HCT116 (cell line): ENCODE data around the gene UNC80. TPM values are rescaled to one million over a fixed set of nuclear protein-coding genes. Genes with fewer than 3 reads are reported as not detected.

ENCODE experiments used
- ATAC-seq: fragments of 200-7000 bp; cut with Tn5 transposase; 2 replicates; pipeline ENCODE4 v1.9.1; 2020; ENCODE audit warnings: mild to moderate bottlenecking, moderate library complexity
- BruUV-seq: library from RNA; stranded (reverse); fragments of 400-500 nt; replicated peaks from 2 replicates; lab custom pipeline; 2021; lab: Mats Ljungman, UMichigan
- CTCF ChIA-PET: fragments of 300-600 bp; sonication (Branson Sonifier 250); formaldehyde crosslinking; loops from one replicate; lab custom pipeline; 2021; ENCODE audit warnings: antibody characterized with exemption; lab: Charles Lee
- POLR2A ChIA-PET: fragments of 300-600, 350-600 bp; sonication (Branson Sonifier 250); formaldehyde crosslinking; loops from one replicate; lab custom pipeline; 2021; ENCODE audit warnings: antibody characterized with exemption; lab: Charles Lee
- RAD21 ChIA-PET, 2 experiments: fragments of 300-600 bp; sonication (Branson Sonifier 250); formaldehyde crosslinking; loops; one replicate each; lab custom pipeline; 2023; ENCODE audit warnings: low total read pairs in 2 of 2; ENCODE audit not compliant: uncharacterized antibody in 2 of 2, unreplicated experiment in 2 of 2, low non-redundant PET in 1 of 2; lab: Charles Lee
- DNase-seq: peaks from one replicate; pipeline ENCODE4 v3.0.0-alpha.2; 2010; ENCODE audit warnings: low read depth, low spot score
- H2AFZ ChIP-seq: fragments of 200-600 bp; shearing (Covaris generic), sonication (generic); 2 replicates; pipeline ENCODE4 v1.6.1; 2017; ENCODE audit warnings: low read depth, mixed run types, mixed read lengths, antibody characterized with exemption, low read length; ENCODE audit not compliant: poor library complexity, severe bottlenecking
- H3K27ac ChIP-seq: 2 replicates; pipeline ENCODE4 v1.5.1; 2012; ENCODE audit warnings: low read depth, low read length
- H3K27me3 ChIP-seq: fragments of 200-600 bp; sonication (generic); 2 replicates; pipeline ENCODE4 v1.6.1; 2016; ENCODE audit warnings: mixed run types, low read length, mixed read lengths; ENCODE audit not compliant: insufficient read depth
- H3K36me3 ChIP-seq, 2 experiments: fragments of 200-500 bp in 1 of 2; fragments of 200-600 bp in 1 of 2; sonication (Bioruptor generic) in 1 of 2; sonication (generic) in 1 of 2; 2 replicates each; pipeline versions ENCODE4 v1.5.1 to v1.6.1; 2014 to 2016; ENCODE audit warnings: low read length in 2 of 2, inconsistent platforms in 1 of 2, mixed read lengths in 1 of 2, mixed run types in 1 of 2; ENCODE audit not compliant: insufficient read depth in 2 of 2, control insufficient read depth in 1 of 2
- H3K4me1 ChIP-seq, 2 experiments: fragments of 200-600 bp in 1 of 2; sonication (generic) in 1 of 2; 2 replicates each; pipeline versions ENCODE4 v1.5.1 to v1.6.1; 2012 to 2017; ENCODE audit warnings: low read length in 2 of 2, inconsistent platforms in 1 of 2, mild to moderate bottlenecking in 1 of 2, mixed read lengths in 1 of 2, mixed run types in 1 of 2, moderate library complexity in 1 of 2; ENCODE audit not compliant: insufficient read depth in 2 of 2, control insufficient read depth in 1 of 2
- H3K4me2 ChIP-seq: fragments of 200-600 bp; sonication (generic); 2 replicates; pipeline ENCODE4 v1.6.1; 2017; ENCODE audit warnings: mixed run types, low read length, mixed read lengths
- H3K4me3 ChIP-seq, 2 experiments: fragments of 200-600 bp in 1 of 2; sonication (generic) in 1 of 2; replicated peaks in 1 of 2; 2 replicates each; pipeline ENCODE4 v1.5.1; 2011 to 2016; ENCODE audit warnings: low read length in 2 of 2, control low read depth in 1 of 2, low read depth in 1 of 2, mild to moderate bottlenecking in 1 of 2, mixed read lengths in 1 of 2, mixed run types in 1 of 2
- H3K79me2 ChIP-seq: fragments of 200-600 bp; sonication (generic); 2 replicates; pipeline ENCODE4 v1.6.1; 2017; ENCODE audit warnings: mild to moderate bottlenecking, mixed run types, low read length, moderate library complexity, mixed read lengths; ENCODE audit not compliant: insufficient read depth
- H3K9ac ChIP-seq: fragments of 200-600 bp; sonication (generic); 2 replicates; pipeline ENCODE4 v1.6.1; 2016; ENCODE audit warnings: low read length, mixed read lengths
- H3K9me2 ChIP-seq: fragments of 200-600 bp; sonication (generic), shearing (Covaris generic); 2 replicates; pipeline ENCODE4 v1.6.1; 2017; ENCODE audit warnings: mixed run types, mild to moderate bottlenecking, moderate library complexity; ENCODE audit not compliant: insufficient read depth
- H3K9me3 ChIP-seq, 2 experiments: fragments of 200-500 bp in 1 of 2; fragments of 200-600 bp in 1 of 2; sonication (Bioruptor generic) in 1 of 2; sonication (generic) in 1 of 2; 2 replicates each; pipeline ENCODE4 v1.6.1; 2014 to 2017; ENCODE audit warnings: low read length in 2 of 2, mixed read lengths in 2 of 2, inconsistent platforms in 1 of 2, low read depth in 1 of 2, mild to moderate bottlenecking in 1 of 2, mixed run types in 1 of 2, moderate library complexity in 1 of 2; ENCODE audit not compliant: control insufficient read depth in 1 of 2, insufficient read depth in 1 of 2
- H4K20me1 ChIP-seq: fragments of 200-600 bp; sonication (generic), shearing (Covaris generic); 2 replicates; pipeline ENCODE4 v1.6.1; 2017; ENCODE audit warnings: mixed run types, mild to moderate bottlenecking, moderate library complexity; ENCODE audit not compliant: insufficient read depth
- EZH2 ChIP-seq: fragments of 200-600 bp; sonication (generic); IDR thresholded peaks from 2 replicates; pipeline ENCODE4 v1.6.1; 2017; ENCODE audit warnings: antibody characterized with exemption, mixed run types
- FOSL1 ChIP-seq: IDR thresholded peaks from 2 replicates; pipeline ENCODE4 v1.6.1; 2012; ENCODE audit warnings: low read depth
- JUND ChIP-seq: IDR thresholded peaks from 2 replicates; pipeline ENCODE4 v1.6.1; 2012
- POLR2A ChIP-seq: IDR thresholded peaks from 2 replicates; pipeline ENCODE4 v1.7.0; 2011; ENCODE audit warnings: borderline replicate concordance; ENCODE audit not compliant: insufficient read depth, insufficient read length; ENCODE audit errors: extremely low read depth
- POLR2AphosphoS5 ChIP-seq: IDR thresholded peaks from 2 replicates; pipeline ENCODE4 v1.6.1; 2011; ENCODE audit warnings: mild to moderate bottlenecking, low read depth, low read length, moderate library complexity
- RAD21 ChIP-seq: IDR thresholded peaks from 2 replicates; pipeline ENCODE4 v1.6.1; 2012; ENCODE audit warnings: low read depth, mild to moderate bottlenecking
- SIN3A ChIP-seq: IDR thresholded peaks from 2 replicates; pipeline ENCODE4 v1.6.1; 2012; ENCODE audit warnings: low read depth
- SP1 ChIP-seq: IDR thresholded peaks from 2 replicates; pipeline ENCODE4 v1.6.1; 2012; ENCODE audit warnings: low read depth
- SRF ChIP-seq: IDR thresholded peaks from 2 replicates; pipeline ENCODE4 v1.6.1; 2012; ENCODE audit warnings: low read depth
- TCF7L2 ChIP-seq: IDR thresholded peaks from 2 replicates; pipeline ENCODE4 v1.7.0; 2011; ENCODE audit warnings: borderline replicate concordance, inconsistent platforms; ENCODE audit not compliant: insufficient read depth, insufficient read length; ENCODE audit errors: extremely low read depth
- ZFX ChIP-seq: fragments of 450-650 bp; IDR thresholded peaks from 2 replicates; pipeline ENCODE4 v1.6.1; 2017
- intact Hi-C: fragments of 100-400 bp; cut with micrococcal nuclease; formaldehyde crosslinking; loops from 2 replicates; pipeline ENCODE4 v1.10.0; 2022
- total RNA-seq: library from RNA; stranded (reverse); gene quantifications from one replicate; pipeline ENCODE4 v1.2.1, GENCODE V29; 2021; ENCODE audit not compliant: unreplicated experiment
- TF ChIP-seq, protein P1 (sequence below), 3 experiments: fragments of 200-600 bp in 1 of 3; sonication (generic) in 1 of 3; IDR thresholded peaks in 2 of 3; conservative IDR thresholded peaks in 1 of 3; 2 replicates each; pipeline ENCODE4 v1.5.1; 2012 to 2017; ENCODE audit warnings: low read depth in 2 of 3, low read length in 2 of 3, antibody characterized with exemption in 1 of 3, borderline replicate concordance in 1 of 3, control low read depth in 1 of 3, mild to moderate bottlenecking in 1 of 3, mixed read lengths in 1 of 3, mixed run types in 1 of 3, moderate library complexity in 1 of 3; ENCODE audit not compliant: insufficient read depth in 1 of 3
- TF ChIP-seq, protein P2 (sequence below): IDR thresholded peaks from 2 replicates; pipeline ENCODE4 v1.6.1; 2011; ENCODE audit warnings: mild to moderate bottlenecking, low read length, moderate library complexity; ENCODE audit not compliant: insufficient replicate concordance; ENCODE audit errors: extremely low read depth
- TF ChIP-seq, protein P3 (sequence below): IDR thresholded peaks from 2 replicates; pipeline ENCODE4 v1.6.1; 2012

The UNC80 gene
- total RNA-seq, 1 experiment from 2014 or later, result not detected

GRCh38 chr2:209937893-209938292 is 166.3 kb downstream of the UNC80 start:
- Histone ChIP-seq H3K4me3 (no peak overlapping the region), H4K20me1 (no peaks in the 10 kb centered on the region), H3K27ac (no peak overlapping the region), H2AFZ (no peak overlapping the region), H3K4me1 (no peaks in the 10 kb centered on the region), H3K9me2 (no peaks in the 10 kb centered on the region), H3K79me2 (no peaks in the 10 kb centered on the region), H3K27me3 (no peaks in the 10 kb centered on the region), H3K9ac (no peak overlapping the region), H3K4me2 (no peak overlapping the region), H3K36me3 (no peaks in the 10 kb centered on the region), H3K9me3 (no peaks in the 10 kb centered on the region)
- BruUV-seq, result no TSS peak
- DNase-seq (no peak), ATAC-seq (no peak)
- CTCF ChIA-PET, result interaction anchor here (0.7 to 1.4 kb wide), 4 partner anchors 20 to 270 kb away, joined by 3 to 5 read pairs (median 3); no protein-coding TSS in a partner anchor
- RAD21 ChIA-PET, result interaction anchor here in 1 of 2 experiments (0.7 kb wide), 1 partner anchor 259 kb away, joined by 3 read pairs; no protein-coding TSS in a partner anchor
- POLR2A ChIA-PET, result interaction anchor here (0.7 kb wide), 1 partner anchor 1071 kb away, joined by 3 read pairs; no protein-coding TSS in a partner anchor
- TF ChIP-seq, protein P1, sequence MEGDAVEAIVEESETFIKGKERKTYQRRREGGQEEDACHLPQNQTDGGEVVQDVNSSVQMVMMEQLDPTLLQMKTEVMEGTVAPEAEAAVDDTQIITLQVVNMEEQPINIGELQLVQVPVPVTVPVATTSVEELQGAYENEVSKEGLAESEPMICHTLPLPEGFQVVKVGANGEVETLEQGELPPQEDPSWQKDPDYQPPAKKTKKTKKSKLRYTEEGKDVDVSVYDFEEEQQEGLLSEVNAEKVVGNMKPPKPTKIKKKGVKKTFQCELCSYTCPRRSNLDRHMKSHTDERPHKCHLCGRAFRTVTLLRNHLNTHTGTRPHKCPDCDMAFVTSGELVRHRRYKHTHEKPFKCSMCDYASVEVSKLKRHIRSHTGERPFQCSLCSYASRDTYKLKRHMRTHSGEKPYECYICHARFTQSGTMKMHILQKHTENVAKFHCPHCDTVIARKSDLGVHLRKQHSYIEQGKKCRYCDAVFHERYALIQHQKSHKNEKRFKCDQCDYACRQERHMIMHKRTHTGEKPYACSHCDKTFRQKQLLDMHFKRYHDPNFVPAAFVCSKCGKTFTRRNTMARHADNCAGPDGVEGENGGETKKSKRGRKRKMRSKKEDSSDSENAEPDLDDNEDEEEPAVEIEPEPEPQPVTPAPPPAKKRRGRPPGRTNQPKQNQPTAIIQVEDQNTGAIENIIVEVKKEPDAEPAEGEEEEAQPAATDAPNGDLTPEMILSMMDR (IDR thresholded peaks at IDR 0.05 in 2 of 3, conservative IDR thresholded peaks at IDR 0.05 in 1 of 3; ENCODE audit: borderline replicate concordance in 1 of 3, insufficient read depth in 1 of 3, low read depth in 2 of 3, low read length in 2 of 3), result no peak
- no peak for TF ChIP-seq EZH2
- TF ChIP-seq SP1, result no peak
- TF ChIP-seq POLR2AphosphoS5, result no peak
- TF ChIP-seq RAD21, result no peak
- TF ChIP-seq JUND, result no peak
- TF ChIP-seq, protein P2, sequence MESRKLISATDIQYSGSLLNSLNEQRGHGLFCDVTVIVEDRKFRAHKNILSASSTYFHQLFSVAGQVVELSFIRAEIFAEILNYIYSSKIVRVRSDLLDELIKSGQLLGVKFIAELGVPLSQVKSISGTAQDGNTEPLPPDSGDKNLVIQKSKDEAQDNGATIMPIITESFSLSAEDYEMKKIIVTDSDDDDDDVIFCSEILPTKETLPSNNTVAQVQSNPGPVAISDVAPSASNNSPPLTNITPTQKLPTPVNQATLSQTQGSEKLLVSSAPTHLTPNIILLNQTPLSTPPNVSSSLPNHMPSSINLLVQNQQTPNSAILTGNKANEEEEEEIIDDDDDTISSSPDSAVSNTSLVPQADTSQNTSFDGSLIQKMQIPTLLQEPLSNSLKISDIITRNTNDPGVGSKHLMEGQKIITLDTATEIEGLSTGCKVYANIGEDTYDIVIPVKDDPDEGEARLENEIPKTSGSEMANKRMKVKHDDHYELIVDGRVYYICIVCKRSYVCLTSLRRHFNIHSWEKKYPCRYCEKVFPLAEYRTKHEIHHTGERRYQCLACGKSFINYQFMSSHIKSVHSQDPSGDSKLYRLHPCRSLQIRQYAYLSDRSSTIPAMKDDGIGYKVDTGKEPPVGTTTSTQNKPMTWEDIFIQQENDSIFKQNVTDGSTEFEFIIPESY, result no peak
- TF ChIP-seq, protein P3, sequence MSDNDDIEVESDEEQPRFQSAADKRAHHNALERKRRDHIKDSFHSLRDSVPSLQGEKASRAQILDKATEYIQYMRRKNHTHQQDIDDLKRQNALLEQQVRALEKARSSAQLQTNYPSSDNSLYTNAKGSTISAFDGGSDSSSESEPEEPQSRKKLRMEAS, result no peak
- TF ChIP-seq TCF7L2, result no peak
- TF ChIP-seq SRF, result no peak
- TF ChIP-seq FOSL1, result no peak
- TF ChIP-seq SIN3A, result no peak
- TF ChIP-seq POLR2A, result no peak
- no peak for TF ChIP-seq ZFX
- intact Hi-C loops, result no loop called here
